HG02981 (cell line): Measurements from ENCODE around the gene IL17C.
A peak's percentile ranks its signal among the peaks of the same experiment; 100 is the strongest.

Experiments
- ATAC-seq: cut with Tn5 transposase; IDR thresholded peaks from one replicate; pipeline ENCODE4 v1.9.1; 2021; ENCODE audit warnings: mild to moderate bottlenecking, moderate library complexity; ENCODE audit not compliant: unreplicated experiment

IL17C gene

DNA sequence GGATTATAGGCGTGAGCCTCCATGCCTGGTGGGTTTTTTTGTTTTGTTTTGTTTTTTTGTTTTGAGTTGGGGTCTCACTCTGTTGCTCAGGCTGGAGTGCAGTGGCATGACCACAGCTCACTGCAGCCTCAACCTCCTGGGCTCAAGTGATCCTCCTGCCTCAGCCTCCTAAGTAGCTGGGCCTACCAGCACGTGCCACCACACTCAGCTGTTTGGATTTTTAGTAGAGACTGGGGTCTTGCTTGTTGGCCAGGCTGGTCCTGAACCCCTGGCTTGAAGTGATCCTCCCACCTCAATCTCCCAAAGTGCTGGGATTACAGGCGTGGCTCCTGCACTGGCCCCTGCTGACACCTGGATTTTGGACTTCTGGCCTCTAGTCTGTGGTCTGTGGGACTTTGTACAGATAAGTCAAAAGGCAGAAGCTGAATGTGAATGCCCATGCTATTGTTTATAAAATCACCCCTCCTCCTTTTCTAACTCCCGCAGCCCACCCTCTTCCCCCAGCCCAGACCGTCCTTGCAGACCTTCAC, 42.2 kb downstream of the IL17C start:
- ATAC-seq: no peak

GRCh38 chr16:88681084-88681680, 42.8 kb downstream of the IL17C start:
- peak; percentile 5 for ATAC-seq

GRCh38 chr16:88681709-88682451, 43.5 kb downstream of the IL17C start:
- peak; percentile 69 for ATAC-seq

DNA sequence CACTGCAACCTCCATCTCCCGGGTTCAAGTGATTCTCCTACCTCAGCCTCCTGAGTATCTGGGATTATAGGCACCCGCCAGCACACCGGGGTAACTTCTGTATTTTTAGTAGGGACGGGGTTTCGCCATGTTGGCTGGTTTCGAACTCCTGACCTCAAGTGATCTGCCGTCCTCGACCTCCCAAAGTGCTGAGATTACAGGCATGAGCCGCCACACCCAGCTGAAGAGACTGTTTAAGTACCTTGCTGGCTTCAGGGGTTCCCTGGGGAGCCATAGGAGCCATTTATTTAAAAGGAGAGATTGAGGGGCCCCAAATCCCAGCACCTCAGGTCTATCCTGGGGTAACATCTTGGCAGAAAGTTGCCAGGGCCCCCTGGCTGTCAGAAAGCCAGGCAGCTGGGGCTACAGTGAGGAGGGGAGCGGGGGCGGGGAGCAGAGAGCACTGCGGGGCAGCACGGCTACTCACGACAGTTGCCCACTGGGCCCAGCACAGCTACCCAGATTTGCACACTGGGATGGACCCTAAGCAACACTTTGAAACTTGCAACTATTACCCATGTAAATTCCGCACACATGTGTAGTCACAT, 46.3 kb downstream of the IL17C start:
- ATAC-seq: no peak

GRCh38 chr16:88685156-88686061, 47.0 kb downstream of the IL17C start:
- ATAC-seq: no peak

DNA sequence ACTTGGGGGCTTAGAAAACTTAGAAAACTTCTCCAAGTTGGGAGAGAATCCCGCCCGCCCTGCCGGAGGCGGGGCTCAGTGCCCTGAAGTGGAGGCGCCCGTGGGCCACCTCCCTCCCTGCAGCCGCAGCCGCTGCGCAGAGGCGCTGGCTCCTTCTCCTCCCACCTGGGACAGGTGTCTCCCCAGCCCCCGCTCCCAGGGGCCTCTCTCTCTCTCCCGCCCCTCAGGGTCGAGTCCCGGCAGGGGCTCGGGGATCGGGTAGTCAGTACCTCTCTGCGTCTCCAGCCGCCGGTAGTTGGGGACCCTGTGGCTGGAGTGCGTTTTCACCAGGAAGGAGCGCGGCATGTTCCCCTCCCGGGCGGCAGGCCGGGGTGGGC, 47.7 kb downstream of the IL17C start:
- ATAC-seq: no peak

GRCh38 chr16:88686439-88687253, 48.3 kb downstream of the IL17C start, which contains the start of gene SNAI3:
SNAI3 (minus strand) TSS chr16:88686507; CDS start chr16:88686406, 101 bp downstream.
- peak; percentile 66 for ATAC-seq

GRCh38 chr16:88687254-88687576, 48.8 kb downstream of the IL17C start:
- no peak for ATAC-seq

DNA sequence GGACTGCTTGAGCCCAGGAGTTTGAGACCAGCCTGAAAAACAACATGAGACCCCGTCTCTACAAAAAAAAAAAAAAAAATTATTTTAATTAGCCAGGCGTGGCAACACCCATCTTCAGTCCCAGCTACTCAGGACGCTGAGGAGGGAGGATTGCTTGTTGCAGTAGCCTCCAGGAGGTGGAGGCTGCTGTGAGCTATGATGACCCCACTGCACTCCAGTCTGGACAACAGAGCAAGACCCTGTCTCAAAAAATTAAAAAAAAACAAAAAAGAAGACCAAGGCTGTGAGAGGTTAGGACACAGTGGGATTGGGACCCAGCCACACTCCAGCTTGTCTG, 49.3 kb downstream of the IL17C start:
- no peak for ATAC-seq

DNA sequence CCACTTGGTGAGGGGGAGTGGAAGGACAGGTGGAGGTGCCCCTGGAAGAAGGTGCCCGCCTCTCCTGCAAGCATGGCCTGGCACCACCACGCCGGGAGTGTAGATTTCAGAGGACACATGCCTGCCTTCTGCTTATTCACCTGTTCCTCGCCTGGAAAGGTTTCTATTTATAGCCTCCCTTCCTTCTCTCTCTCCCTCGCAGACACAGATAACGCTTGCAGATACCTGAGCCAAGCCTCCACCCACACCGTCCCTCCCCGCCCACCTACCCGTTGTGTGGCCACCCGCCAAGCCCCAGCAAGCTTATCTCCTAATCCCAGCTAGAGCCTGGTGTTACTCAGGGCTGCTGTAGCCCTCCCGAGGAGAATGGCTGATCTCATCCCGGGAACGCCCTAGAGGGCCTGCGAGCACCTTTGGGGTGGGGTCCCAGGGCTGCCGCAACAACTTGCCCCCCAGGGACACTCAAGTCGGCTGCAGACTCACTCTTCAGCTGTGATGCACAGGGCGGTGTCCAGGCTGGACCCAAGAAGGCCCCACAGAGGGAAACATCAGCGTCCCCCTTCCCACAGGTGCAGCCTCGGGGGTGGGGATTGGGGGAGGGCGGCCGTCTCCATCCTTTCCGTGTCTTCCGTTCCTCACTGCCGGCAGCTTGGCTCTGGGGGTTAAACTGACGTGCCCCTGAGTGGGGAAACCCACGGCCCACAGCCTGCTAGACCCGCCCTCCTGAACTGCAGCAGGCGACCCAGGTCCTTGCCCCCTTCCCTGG, 49.8 kb downstream of the IL17C start:
- no peak for ATAC-seq
